ENCODE results near the gene MAP3K9. TPM values are rescaled to one million over a fixed set of nuclear protein-coding genes. Genes with fewer than 3 reads are reported as not detected.

MAP3K9 gene
- total RNA-seq, 1 donor from 2014 or later: 10.3 TPM

DNA sequence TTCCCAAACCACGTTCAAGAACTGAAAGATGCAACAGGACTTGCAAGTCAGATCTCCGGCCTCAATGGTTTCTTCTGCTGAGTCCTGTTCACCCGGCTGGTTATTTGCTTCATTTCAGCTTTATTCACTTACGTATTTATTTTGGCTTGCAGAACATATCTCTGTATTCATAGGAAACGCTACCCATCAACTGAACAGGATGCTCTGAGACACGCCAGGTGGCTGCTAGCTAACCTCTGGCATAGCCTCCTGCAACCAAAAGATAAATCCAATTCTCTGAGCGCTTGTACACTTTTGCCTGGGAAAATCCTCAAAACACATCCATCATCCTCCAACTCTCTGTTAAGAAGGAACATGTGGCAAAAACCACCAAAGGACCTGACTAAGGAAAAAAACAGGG, 17.3 kb downstream of the MAP3K9 start:
- no peak for DNase-seq (ENCODE audit: low read depth, low spot score)
- no peaks in the 10 kb centered on the region for H3K4me1 Mint-ChIP-seq
- H3K36me3 Mint-ChIP-seq (ENCODE audit: low read depth): no peaks in the 10 kb centered on the region

GRCh38 chr14:70789961-70790360, 19.4 kb downstream of the MAP3K9 start:
- no peaks in the 10 kb centered on the region for H3K9me3 Mint-ChIP-seq
- no peak for DNase-seq (ENCODE audit: low read depth, low spot score)
- H3K27ac Mint-ChIP-seq (ENCODE audit: unreplicated experiment): no peak overlapping the region
- no peaks in the 10 kb centered on the region for H3K4me1 Mint-ChIP-seq
- no peaks in the 10 kb centered on the region for H3K27me3 Mint-ChIP-seq (ENCODE audit: low read depth)
- H3K36me3 Mint-ChIP-seq (ENCODE audit: low read depth): no peaks in the 10 kb centered on the region
- no peak overlapping the region for H3K4me3 Mint-ChIP-seq
- TF ChIP-seq, protein P1, sequence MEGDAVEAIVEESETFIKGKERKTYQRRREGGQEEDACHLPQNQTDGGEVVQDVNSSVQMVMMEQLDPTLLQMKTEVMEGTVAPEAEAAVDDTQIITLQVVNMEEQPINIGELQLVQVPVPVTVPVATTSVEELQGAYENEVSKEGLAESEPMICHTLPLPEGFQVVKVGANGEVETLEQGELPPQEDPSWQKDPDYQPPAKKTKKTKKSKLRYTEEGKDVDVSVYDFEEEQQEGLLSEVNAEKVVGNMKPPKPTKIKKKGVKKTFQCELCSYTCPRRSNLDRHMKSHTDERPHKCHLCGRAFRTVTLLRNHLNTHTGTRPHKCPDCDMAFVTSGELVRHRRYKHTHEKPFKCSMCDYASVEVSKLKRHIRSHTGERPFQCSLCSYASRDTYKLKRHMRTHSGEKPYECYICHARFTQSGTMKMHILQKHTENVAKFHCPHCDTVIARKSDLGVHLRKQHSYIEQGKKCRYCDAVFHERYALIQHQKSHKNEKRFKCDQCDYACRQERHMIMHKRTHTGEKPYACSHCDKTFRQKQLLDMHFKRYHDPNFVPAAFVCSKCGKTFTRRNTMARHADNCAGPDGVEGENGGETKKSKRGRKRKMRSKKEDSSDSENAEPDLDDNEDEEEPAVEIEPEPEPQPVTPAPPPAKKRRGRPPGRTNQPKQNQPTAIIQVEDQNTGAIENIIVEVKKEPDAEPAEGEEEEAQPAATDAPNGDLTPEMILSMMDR (conservative IDR thresholded peaks at IDR 0.05): no peak

More for the DNA sequence above, 17.3 kb downstream of the MAP3K9 start:
- Mint-ChIP-seq H3K9me3 (no peaks in the 10 kb centered on the region), H3K4me3 (no peak overlapping the region), H3K27me3 (ENCODE audit: low read depth) (no peaks in the 10 kb centered on the region), H3K27ac (ENCODE audit: unreplicated experiment) (no peak overlapping the region)
- TF ChIP-seq, protein P1 (conservative IDR thresholded peaks at IDR 0.05): no peak

GRCh38 chr14:70789361-70789760, 20.0 kb downstream of the MAP3K9 start:
- H3K4me3 Mint-ChIP-seq: no peak overlapping the region
- DNase-seq (ENCODE audit: low read depth, low spot score): no peak
- H3K36me3 Mint-ChIP-seq (ENCODE audit: low read depth): no peaks in the 10 kb centered on the region
- H3K27ac Mint-ChIP-seq (ENCODE audit: unreplicated experiment): no peak overlapping the region
- no peaks in the 10 kb centered on the region for H3K27me3 Mint-ChIP-seq (ENCODE audit: low read depth)
- TF ChIP-seq, protein P1 (conservative IDR thresholded peaks at IDR 0.05): no peak
- H3K9me3 Mint-ChIP-seq: no peaks in the 10 kb centered on the region
- H3K4me1 Mint-ChIP-seq: no peaks in the 10 kb centered on the region

DNA sequence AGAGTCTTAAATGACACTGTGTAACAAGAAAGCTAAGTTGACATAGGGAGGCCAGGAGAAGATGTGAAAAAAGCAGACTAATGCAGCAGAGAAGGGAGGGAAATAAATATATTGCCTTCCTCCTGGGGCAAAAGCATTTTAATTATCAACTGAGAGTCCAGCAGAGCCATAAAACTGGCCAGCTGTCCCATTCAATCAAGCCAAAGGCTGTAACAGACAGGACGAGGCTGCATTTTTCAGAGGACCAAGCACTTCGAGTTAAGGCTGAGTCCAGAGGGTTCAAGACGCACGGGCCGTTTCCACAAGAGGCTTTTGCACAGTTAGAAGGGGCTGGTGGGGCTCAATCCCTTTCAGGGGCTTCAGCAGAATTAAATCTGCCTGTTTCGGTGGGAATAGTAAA, 20.4 kb downstream of the MAP3K9 start:
- Mint-ChIP-seq H3K27me3 (ENCODE audit: low read depth) (no peaks in the 10 kb centered on the region), H3K4me1 (no peaks in the 10 kb centered on the region), H3K9me3 (no peaks in the 10 kb centered on the region), H3K36me3 (ENCODE audit: low read depth) (no peaks in the 10 kb centered on the region), H3K4me3 (no peak overlapping the region), H3K27ac (ENCODE audit: unreplicated experiment) (no peak overlapping the region)
- TF ChIP-seq, protein P1 (conservative IDR thresholded peaks at IDR 0.05): no peak
- no peak for DNase-seq (ENCODE audit: low read depth, low spot score)

DNA sequence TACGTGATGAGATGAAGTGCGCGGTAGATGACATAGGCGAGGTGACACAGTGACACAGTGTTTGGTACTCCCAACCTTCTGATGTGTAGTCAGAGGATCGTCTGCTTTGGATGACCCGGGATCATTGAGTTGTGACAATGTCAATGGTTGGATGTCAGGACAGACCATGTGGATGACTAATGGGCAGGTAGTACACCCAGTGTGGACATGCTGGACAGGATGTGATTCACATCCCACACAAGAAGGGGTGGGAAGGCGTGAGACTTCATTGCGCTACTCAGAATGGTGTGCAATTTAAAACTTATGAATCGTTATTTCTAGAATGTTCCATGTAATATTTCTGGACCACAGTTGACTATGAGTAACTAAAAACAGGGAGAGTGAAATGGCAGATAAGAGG, 23.8 kb downstream of the MAP3K9 start:
- Mint-ChIP-seq H3K4me3 (no peak overlapping the region), H3K9me3 (no peaks in the 10 kb centered on the region), H3K27ac (ENCODE audit: unreplicated experiment) (no peak overlapping the region), H3K27me3 (ENCODE audit: low read depth) (no peaks in the 10 kb centered on the region), H3K36me3 (ENCODE audit: low read depth) (no peaks in the 10 kb centered on the region), H3K4me1 (no peaks in the 10 kb centered on the region)
- no peak for DNase-seq (ENCODE audit: low read depth, low spot score)
- TF ChIP-seq, protein P1 (conservative IDR thresholded peaks at IDR 0.05): no peak

- no peak overlapping the region for H3K4me3 Mint-ChIP-seq
- no peak overlapping the region for H3K27ac Mint-ChIP-seq (ENCODE audit: unreplicated experiment)
- H3K9me3 Mint-ChIP-seq: no peaks in the 10 kb centered on the region
- H3K36me3 Mint-ChIP-seq (ENCODE audit: low read depth): no peaks in the 10 kb centered on the region
- no peak for DNase-seq (ENCODE audit: low read depth, low spot score)
- TF ChIP-seq, protein P1 (conservative IDR thresholded peaks at IDR 0.05): no peak
- H3K27me3 Mint-ChIP-seq (ENCODE audit: low read depth): no peaks in the 10 kb centered on the region
- H3K4me1 Mint-ChIP-seq: no peaks in the 10 kb centered on the region
These were observed 24.4 kb downstream of the MAP3K9 start for GRCh38 chr14:70784886-70785285.
